ENCODE measurements around the gene STUB1. TPM values are rescaled to one million over a fixed set of nuclear protein-coding genes. Genes with fewer than 3 reads are reported as not detected.
A peak's percentile ranks its signal among the peaks of the same experiment; 100 is the strongest.

The STUB1 gene
- total RNA-seq (2021; fragmentation: NEBNext Ultra II Directional; extraction: Animal tissue kit (Norgen Biotek cat#: 25700)) (87.3 and 89.9 TPM in 2 replicates), polyA plus RNA-seq (2011; rRNA removed) (103 and 151 TPM in 2 replicates), polyA minus RNA-seq (2011; rRNA and poly(A)+ RNA removed) (25.9 and 33.2 TPM in 2 replicates)
- 100 TPM for polyA plus RNA-seq (2011; cell fraction: cytosol; rRNA removed)
- 144 TPM for polyA plus RNA-seq (2011; cell fraction: nucleus; rRNA removed)
- 77.5 to 93.5 TPM (median 86.7 TPM) in 4 replicates for polyA plus RNA-seq (2012, experiment 1 of 2)
- 69.7 TPM for polyA plus RNA-seq (2012, experiment 2 of 2)
- polyA plus RNA-seq (2013, experiment 1 of 2): 78.6 TPM
- 80.5 TPM for polyA plus RNA-seq (2013, experiment 2 of 2)
- polyA minus RNA-seq (2011; cell fraction: cytosol; rRNA and poly(A)+ RNA removed): 26.9 TPM
- 32.9 TPM for polyA minus RNA-seq (2011; cell fraction: nucleus; rRNA and poly(A)+ RNA removed)
- long read RNA-seq, experiment 1, transcript STUB1-201 (7 exons, 1,472 nt): major isoform, 25 of 82 reads
- long read RNA-seq, experiment 1, partial matches to known transcripts: 48 of 82 reads
- long read RNA-seq, experiment 1, other reads (novel, unspliced or antisense): 7 of 82 reads
- long read RNA-seq, experiment 2, partial matches to known transcripts: 4 of 4 reads
- long read RNA-seq, experiment 2, other reads (novel, unspliced or antisense): 0 of 4 reads

GRCh38 chr16:679814-680624, at the start of gene STUB1:
STUB1 (plus strand) TSS chr16:680410; CDS start chr16:680526, 116 bp downstream.
- FAIRE-seq (no peak), DNase-seq (ENCODE audit: low read depth in 1 of 2, low spot score in 2 of 2) (peak; percentile 64 to 95)
- Histone ChIP-seq H4K20me1 (replicated peaks in 1 of 2; ENCODE audit: control insufficient read depth in 1 of 2, insufficient read depth in 2 of 2, low read length in 2 of 2) (peaks cover 4 to 26% of the 10 kb centered on the region in 2 experiments), H3K56ac (replicated peaks; ENCODE audit: insufficient read length, low read depth, low read length) (peak within 1 kb of the TSS; percentile 59), H2BK5ac (ENCODE audit: low read depth, low read length) (peak within 1 kb of the TSS; percentile 49; the same call in 1 of the 2 replicates), H3K4ac (replicated peaks; ENCODE audit: insufficient read length, low read depth, low read length) (no peak within 1 kb of the TSS), H2BK120ac (replicated peaks; ENCODE audit: low read depth, low read length) (no peak within 1 kb of the TSS), H3K79me2 (ENCODE audit: control insufficient read depth in 1 of 2, insufficient read depth in 2 of 2, low read length in 2 of 2) (peaks cover 0 to 12% of the 10 kb centered on the region in 2 experiments; a peak in 1 of 4 replicates), H3K18ac (ENCODE audit: extremely low read depth, low read length) (peak within 1 kb of the TSS; percentile 32), H2BK20ac (ENCODE audit: low read length) (no peak within 1 kb of the TSS), H3K4me2 (ENCODE audit: insufficient read depth in 1 of 2, low read depth in 2 of 2, low read length in 2 of 2) (peak within 1 kb of the TSS; percentile 74 to 92), H3K23me2 (ENCODE audit: low read depth, low read length) (peaks cover 17% of the 10 kb centered on the region), H4K8ac (ENCODE audit: extremely low read depth, insufficient read depth, low read length) (peak within 1 kb of the TSS; percentile 82), H3K27me3 (replicated peaks in 1 of 4; ENCODE audit: control insufficient read depth in 3 of 4, extremely low read depth in 1 of 4, insufficient read depth in 3 of 4, low read length in 3 of 4) (peaks cover 0 to 2% (median 0%) of the 10 kb centered on the region in 4 experiments; a peak in 2 of 7 replicates), H2BK12ac (ENCODE audit: low read depth, low read length) (peak within 1 kb of the TSS; percentile 84; the same call in 1 of the 2 replicates), H3K27ac (ENCODE audit: low read depth, low read length) (peak within 1 kb of the TSS; percentile 72), H3K23ac (ENCODE audit: insufficient read length) (no peak within 1 kb of the TSS), H4K5ac (ENCODE audit: insufficient read length, low read depth, low read length) (peak within 1 kb of the TSS; percentile 62), H2AFZ (ENCODE audit: low read length) (no peak within 1 kb of the TSS), H4K91ac (replicated peaks; ENCODE audit: insufficient read length, low read length) (peak within 1 kb of the TSS; percentile 74), H3K9ac (replicated peaks in 1 of 4; ENCODE audit: extremely low read depth in 1 of 4, low read depth in 3 of 4, low read length in 3 of 4) (peak within 1 kb of the TSS; percentile 13 to 72 (median 64); a peak in 6 of 7 replicates), H3K79me1 (ENCODE audit: low read depth, low read length) (peaks cover 6% of the 10 kb centered on the region; the same call in 1 of the 2 replicates), H2BK15ac (ENCODE audit: low read length) (no peak within 1 kb of the TSS), H2AK5ac (ENCODE audit: low read depth, low read length) (no peak within 1 kb of the TSS), H3K4me1 (replicated peaks in 1 of 4; ENCODE audit: control insufficient read depth in 3 of 4, insufficient read depth in 4 of 4, low read length in 3 of 4) (peaks cover 0 to 34% (median 28%) of the 10 kb centered on the region in 4 experiments; a peak in 6 of 7 replicates), H3K36me3 (ENCODE audit: control insufficient read depth in 2 of 4, insufficient read depth in 4 of 4, low read length in 3 of 4) (peaks cover 4 to 16% (median 13%) of the 10 kb centered on the region in 4 experiments; a peak in 7 of 8 replicates), H3K14ac (ENCODE audit: insufficient read length) (no peak within 1 kb of the TSS), H3K9me3 (ENCODE audit: insufficient read depth in 2 of 2, low read depth in 1 of 2, low read length in 1 of 2) (no peaks in the 10 kb centered on the region), H3K4me3 (ENCODE audit: extremely low read depth in 1 of 4, insufficient read depth in 2 of 4, low read depth in 3 of 4, low read length in 4 of 4) (peak within 1 kb of the TSS; percentile 72 to 89 (median 80))
- ChIA-PET POLR2A (ENCODE audit: partially characterized antibody) (interaction anchor here (0.6 to 13.3 kb wide), 17 partner anchors 10 to 297 kb away, joined by 3 to 214 read pairs (median 5); partner anchors contain the start of genes ANTKMT, CCDC78, HAGHL and PGAP6), CTCF (ENCODE audit: partially characterized antibody) (interaction anchor here (0.9 to 1.8 kb wide), 4 partner anchors 11 to 32 kb away, joined by 3 to 5 read pairs (median 4); partner anchors contain the start of genes WDR24 and WDR90)
- 4% methylated on average over 25 of the region's 91 CpGs; no CpG with 5 or more reads in 1 of the 2 experiments for WGBS, 2 experiments (ENCODE audit: extremely low coverage in 1 of 2, insufficient coverage in 1 of 2, insufficient read length in 1 of 2, insufficient replicate concordance in 2 of 2, low coverage in 1 of 2, low lambda C conversion rate in 2 of 2, missing lambda C conversion rate in 1 of 2)
- TF ChIP-seq SP1 (IDR thresholded peaks at IDR 0.05; ENCODE audit: low read depth, low read length) (no peak), CBX8 (IDR thresholded peaks at IDR 0.05; ENCODE audit: borderline replicate concordance, low read depth, low read length) (no peak), ZNF274 (IDR thresholded peaks at IDR 0.05; ENCODE audit: borderline replicate concordance, extremely low read depth, low read length) (no peak), HDAC6 (IDR thresholded peaks at IDR 0.05; ENCODE audit: low read depth, low read length) (no peak), EGR1 (IDR thresholded peaks at IDR 0.05; ENCODE audit: borderline replicate concordance, low read depth, low read length) (no peak)
